ENCODE data around the gene CDKL1.

CDKL1 gene

GRCh38 chr14:50288146-50288545 is 108.5 kb downstream of the CDKL1 start:
- no peak for DNase-seq (ENCODE audit: low read depth in 2 of 2, low spot score in 1 of 2)

DNA sequence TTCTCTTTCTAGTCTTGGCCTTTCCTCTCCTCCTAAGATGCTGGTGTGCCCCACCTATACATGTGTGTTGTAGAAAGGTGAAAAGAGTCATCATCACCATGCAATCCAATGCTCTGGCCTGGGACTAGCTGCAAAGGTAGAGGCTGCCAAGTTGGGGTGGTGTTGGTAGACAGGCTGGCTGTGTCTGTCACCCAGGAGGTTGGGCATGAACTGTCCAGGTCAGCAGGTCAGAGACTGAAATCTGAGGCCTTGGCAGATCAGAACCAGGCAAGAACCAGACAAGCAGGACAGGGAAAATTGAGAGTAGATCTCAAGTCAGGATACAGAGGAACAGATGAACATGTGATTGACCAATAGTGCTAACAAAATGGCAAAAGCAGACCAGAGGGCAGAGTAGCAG is 110.8 kb downstream of the CDKL1 start:
- DNase-seq (ENCODE audit: low read depth in 2 of 2, low spot score in 1 of 2): no peak

Measured in stimulated activated CD8-positive, alpha-beta memory T cell treated with anti-CD3 and anti-CD28 coated beads, Interleukin-4, amount 100 ng/mL, for 4 hours (primary cell).